Jurkat, Clone E6-1 (cell line): Measurements from ENCODE around the gene ARHGAP15. TPM values are rescaled to one million over a fixed set of nuclear protein-coding genes. Genes with fewer than 3 reads are reported as not detected.
"Not testable (repeated sequence)": the region's sequence is repeated elsewhere in the genome, so short reads cannot be mapped to it uniquely, and the experiment has no call there.

Source experiments
- DNase-seq: peaks from one replicate; pipeline ENCODE4 v3.0.0-alpha.2; 2011; ENCODE audit warnings: low read depth, low spot score
- H3K4me3 ChIP-seq: 2 replicates; pipeline ENCODE4 v1.5.1; 2011; ENCODE audit warnings: mild to moderate bottlenecking, low read length, control low read depth, moderate library complexity
- polyA plus RNA-seq: library from polyadenylated mRNA; unstranded; fragments of >200 nt; gene quantifications from one replicate; pipeline ENCODE4 v1.2.1, GENCODE V29; 2012; ENCODE audit warnings: missing spikeins; ENCODE audit not compliant: insufficient read length, insufficient read depth

The ARHGAP15 gene
- polyA plus RNA-seq, result 133 TPM

- peak within 1 kb of the TSS; percentile 60 for H3K4me3 ChIP-seq
- DNase-seq, result peak; percentile 96
These were observed at the start of gene ARHGAP15 for GRCh38 chr2:143128681-143129580. ARHGAP15 (plus strand) TSS chr2:143129419.

DNA sequence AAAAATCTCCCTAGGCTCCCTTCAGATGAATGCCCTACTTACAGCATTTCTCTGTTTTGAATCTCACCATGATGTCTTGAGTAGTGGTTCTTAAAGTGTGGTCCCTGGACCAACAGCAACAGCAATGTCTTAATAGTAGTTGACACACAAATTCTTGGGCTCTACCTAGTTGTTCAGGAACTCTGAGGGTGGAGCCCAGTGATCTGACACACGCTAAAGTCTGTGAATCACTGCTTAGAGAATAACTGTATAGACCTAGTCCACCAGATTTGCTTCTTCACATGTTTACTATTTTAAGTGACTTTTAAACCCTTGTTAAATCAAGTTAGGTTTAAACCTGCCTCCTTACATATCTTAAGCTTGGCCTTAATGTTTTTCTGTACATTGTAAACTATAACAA lies 47.6 kb upstream of the ARHGAP15 start:
- no peak overlapping the region for H3K4me3 ChIP-seq
- DNase-seq, result no peak

DNA sequence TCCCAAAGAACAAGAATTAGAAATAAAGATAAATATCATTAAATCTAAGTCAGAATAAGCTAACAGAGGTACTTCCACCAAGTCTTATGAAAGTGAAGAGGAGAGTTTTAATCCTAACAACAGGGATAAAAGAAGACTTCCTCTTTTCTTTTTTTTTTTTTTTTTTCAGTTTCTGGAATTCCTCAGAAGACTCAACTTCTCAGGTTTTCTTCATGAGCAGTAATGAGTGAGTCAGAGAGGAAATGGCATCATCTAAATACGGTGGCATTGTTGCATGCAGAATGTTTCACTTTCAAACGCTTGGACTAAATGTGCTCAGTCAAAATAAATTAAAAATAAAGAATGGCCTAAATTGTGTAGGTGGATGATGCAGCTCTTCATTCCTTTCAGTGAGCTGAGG lies 45.6 kb upstream of the ARHGAP15 start:
- no peak for DNase-seq
- H3K4me3 ChIP-seq, result no peak overlapping the region

DNA sequence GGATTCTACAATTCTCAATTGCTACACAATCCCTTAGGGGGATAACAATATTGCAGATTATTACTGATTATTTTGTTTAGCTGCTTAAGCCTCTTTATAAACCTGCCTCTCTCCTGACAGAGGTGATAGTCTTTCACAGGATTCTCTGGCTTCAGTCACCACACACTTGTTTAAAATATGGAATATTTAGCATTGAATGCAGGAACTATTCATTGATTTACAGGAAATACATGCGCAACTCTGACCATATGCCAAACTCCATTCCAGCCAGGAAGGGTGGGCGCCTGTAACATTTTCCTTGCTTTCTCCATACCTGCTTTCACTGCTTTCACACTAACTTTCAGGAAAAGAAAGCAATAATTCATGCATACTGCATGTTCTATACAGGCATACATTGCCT lies 44.8 kb upstream of the ARHGAP15 start:
- H3K4me3 ChIP-seq, result no peak overlapping the region
- DNase-seq, result no peak

DNA sequence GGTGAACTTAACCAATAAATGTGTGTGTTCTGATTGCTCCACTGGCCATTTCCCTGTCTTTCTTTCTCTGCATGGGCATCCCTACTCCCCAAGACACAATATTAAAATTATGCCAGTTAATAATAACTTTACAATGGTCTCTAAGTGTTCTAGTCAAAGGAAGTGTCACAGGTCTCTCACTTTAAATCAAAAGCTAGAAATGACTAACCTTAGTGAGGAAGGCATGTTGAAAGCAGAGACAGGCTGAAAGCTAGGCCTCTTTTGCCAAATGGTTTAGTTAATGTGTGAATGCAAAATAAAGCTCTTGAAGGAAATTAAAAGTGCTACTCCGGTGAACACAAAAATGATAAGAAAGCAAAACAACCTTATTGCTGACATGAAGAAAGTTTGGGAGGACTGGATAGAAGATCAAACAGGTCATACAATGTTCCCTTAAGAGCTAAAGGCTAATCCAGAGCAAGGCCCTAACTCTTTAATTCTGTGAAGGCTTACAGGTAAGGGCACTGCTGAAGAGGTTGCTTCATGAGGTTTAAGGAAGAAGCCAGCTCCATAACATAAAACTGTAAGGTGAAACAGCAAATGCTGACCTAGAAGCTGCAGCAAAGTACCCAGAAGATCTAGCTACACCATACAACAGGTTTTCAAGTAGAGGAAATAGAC lies 44.0 kb upstream of the ARHGAP15 start:
- no peak for DNase-seq
- H3K4me3 ChIP-seq, result no peak overlapping the region

DNA sequence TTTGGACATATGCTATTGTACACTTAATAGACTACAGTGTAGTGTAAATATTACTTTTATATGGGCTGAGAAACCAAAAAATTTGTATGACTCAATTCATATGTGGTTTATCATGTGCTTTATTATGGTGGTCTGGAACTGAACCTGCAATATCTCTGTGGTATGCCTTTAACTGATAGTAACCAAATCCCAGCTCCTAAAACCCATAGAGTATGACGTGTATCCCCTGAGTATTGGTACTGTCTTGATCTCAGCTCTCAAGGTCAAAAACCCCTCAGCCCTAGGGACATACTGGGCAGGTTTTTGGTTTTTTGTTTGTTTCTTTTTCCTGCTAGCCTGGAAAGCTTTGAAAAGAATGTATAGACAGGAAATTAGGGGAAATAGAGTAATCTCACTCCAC lies 42.2 kb upstream of the ARHGAP15 start:
- no peak for DNase-seq
- no peak overlapping the region for H3K4me3 ChIP-seq

- no peak overlapping the region for H3K4me3 ChIP-seq
- DNase-seq, result no peak
These were observed 40.8 kb upstream of the ARHGAP15 start for GRCh38 chr2:143088388-143088787.

GRCh38 chr2:143089520-143089919 lies 39.7 kb upstream of the ARHGAP15 start:
- DNase-seq, result not testable (repeated sequence)

DNA sequence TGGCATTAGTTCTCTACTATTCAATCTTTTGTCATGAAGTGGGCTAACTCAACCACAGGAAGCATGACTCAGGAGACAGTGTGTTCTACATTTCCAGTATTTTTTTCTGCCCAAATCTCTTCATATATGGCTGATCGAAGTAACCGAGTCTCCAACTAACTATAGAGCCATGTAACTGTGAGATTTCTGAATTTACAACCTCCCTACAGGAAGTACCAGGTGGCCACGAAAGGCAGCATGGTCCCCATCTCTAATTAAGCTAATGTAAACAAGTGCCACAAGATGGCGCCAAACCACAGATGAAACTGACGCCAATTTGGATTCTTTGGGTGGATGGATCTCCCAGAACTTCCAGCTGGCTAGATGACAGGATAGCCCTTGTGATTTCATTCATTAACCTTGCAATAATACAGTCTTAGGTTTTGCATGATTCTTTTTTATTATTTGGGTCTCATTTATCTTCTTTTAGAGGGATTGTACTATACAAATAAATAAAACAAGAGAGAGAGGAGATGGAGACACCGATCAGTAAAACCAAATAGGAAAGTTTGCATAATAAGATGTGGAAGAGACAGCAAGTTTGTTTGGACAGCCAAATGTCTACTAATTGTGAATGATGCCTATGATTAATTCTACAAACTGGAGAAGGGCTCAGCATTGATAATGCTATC lies 18.3 kb upstream of the ARHGAP15 start:
- H3K4me3 ChIP-seq, result no peak overlapping the region
- peak; percentile 77 for DNase-seq

More at GRCh38 chr2:143089520-143089919, 39.7 kb upstream of the ARHGAP15 start:
- H3K4me3 ChIP-seq, result not testable (repeated sequence)

DNA sequence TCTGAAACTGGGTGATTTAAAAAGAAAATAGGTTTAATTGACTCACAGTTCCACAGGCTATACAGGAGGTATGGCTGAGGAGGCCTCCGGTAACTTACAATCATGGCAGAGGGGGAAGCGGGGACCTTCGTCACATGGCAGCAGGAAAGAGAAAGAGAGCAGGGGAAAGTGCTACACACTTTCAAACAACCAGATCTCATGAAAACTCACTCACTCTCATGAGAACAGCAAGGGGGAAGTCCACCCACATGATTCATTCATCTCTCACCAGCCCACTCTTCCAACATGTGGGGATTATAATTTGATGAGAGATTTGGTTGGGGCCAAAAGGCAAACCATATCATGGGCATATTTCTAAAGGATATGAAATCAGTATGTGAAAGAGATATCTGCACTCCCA lies 12.0 kb upstream of the ARHGAP15 start:
- no peak for DNase-seq
- H3K4me3 ChIP-seq, result no peak overlapping the region

DNA sequence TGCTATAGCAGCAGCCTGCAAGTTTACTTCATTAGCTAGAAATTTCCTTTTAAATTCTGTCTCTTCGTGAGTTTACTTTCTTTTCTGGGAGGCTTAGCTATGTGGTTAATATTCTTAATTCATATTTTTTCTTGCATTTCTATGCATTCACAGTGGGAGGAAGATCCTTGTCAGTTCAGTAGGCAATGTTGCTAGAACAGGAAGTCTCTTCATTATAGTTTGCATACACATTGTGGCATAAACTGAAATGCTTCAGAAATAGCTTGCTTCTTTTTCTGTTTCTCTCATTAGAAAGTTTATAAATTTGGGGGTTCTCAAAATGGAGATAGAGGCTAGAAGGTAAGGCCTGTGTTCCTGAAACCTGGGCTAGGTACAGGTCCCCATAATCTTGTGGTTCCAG lies 8.1 kb upstream of the ARHGAP15 start:
- H3K4me3 ChIP-seq, result no peak overlapping the region
- no peak for DNase-seq

DNA sequence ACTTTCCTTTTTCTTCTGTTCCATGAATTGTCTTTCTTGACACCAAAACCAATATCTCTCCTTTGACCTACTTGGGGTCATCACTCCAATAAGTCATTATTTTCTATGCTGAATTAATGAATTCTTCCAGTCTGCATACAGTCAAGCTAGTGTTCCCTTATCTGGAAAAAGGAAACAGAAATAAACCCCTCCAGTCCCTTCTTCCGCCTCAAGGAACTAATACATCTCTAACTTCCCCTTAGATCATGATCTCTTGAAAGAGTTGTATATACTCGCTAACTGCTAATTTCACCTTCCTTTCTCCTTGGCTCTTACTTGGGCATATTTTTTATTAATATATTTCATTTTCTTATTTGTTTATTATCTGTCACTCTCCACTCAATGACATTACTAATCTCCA lies 7.3 kb upstream of the ARHGAP15 start:
- no peak overlapping the region for H3K4me3 ChIP-seq

DNA sequence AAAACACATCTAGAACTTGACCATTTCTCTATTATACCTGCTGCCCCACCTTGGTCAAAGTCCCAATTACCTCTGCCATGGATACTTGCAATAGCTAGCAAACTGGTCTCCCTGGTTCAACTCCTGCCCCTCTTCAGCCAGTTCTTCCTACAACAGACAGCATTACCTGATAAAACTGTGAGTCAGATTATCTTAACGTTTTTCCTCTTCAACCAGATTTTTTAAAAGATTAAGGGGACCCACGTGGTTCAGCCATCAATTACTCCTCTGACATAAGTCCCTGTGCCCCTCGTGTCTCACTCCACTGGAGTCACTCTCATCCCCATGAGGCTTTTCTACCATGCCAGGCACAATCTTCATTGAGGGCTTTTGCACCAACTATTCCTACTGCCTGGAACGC lies 5.3 kb upstream of the ARHGAP15 start:
- no peak overlapping the region for H3K4me3 ChIP-seq
- no peak for DNase-seq

More for the DNA sequence above, 7.3 kb upstream of the ARHGAP15 start:
- no peak for DNase-seq

GRCh38 chr2:143124445-143124844 lies 4.8 kb upstream of the ARHGAP15 start:
- DNase-seq, result no peak
- no peak overlapping the region for H3K4me3 ChIP-seq

GRCh38 chr2:143125717-143126116 lies 3.5 kb upstream of the ARHGAP15 start:
- H3K4me3 ChIP-seq, result no peak overlapping the region
- no peak for DNase-seq

- no peak for DNase-seq
These were observed 3.1 kb downstream of the ARHGAP15 start for GRCh38 chr2:143132355-143132754.

DNA sequence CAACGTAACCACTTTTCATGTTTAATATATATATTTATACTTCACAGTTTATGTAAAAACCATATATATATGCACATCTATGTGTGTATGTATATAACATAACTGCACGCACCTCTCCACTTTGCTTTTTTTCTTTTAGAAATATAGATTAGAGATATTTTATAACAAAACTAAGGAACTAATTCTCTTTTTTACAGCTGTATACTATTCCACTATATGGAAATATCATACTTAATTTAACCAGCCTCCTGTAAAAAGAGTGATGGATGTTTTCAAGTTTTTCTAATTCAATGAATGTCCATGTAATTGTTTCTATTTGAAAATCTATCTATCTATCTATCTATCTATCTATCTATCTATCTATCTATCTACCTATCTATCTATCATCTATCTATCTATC lies 4.6 kb downstream of the ARHGAP15 start:
- no peak overlapping the region for H3K4me3 ChIP-seq
- no peak for DNase-seq

More at GRCh38 chr2:143132355-143132754, 3.1 kb downstream of the ARHGAP15 start:
- no peak overlapping the region for H3K4me3 ChIP-seq

GRCh38 chr2:143138292-143138691 lies 9.1 kb downstream of the ARHGAP15 start:
- no peak overlapping the region for H3K4me3 ChIP-seq
- DNase-seq, result no peak

DNA sequence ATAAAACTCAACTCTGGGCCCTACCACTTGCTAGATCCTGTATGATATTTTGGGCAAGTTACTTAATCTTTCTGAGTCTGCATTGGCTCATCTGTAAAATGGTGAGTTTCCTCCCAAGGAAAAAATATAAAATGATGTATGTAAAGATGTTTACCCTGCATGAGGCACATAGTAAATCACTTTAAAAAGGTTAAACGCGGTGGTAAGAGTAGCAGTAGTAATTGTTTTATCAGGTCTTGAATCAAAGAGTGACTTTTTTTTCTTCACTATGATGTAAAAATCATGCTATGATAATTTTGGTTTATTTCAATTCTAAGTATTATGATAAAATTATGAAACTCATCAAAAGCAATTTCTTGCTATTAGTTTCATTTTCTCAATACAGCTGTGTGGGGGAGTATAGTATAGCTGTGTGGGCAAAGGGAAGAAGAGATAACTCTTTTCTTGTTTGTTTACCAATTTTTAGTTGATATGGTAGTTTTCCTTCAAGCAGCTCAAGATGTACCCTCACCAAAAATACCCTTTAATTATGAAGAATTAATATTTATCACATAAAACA lies 10.7 kb downstream of the ARHGAP15 start:
- no peak for DNase-seq
- H3K4me3 ChIP-seq, result no peak overlapping the region
